GM06990 (cell line): Measurements from ENCODE around the gene PRKCA.

ENCODE experiments used
- DNase-seq: peaks from one replicate; pipeline ENCODE4 v3.0.0-alpha.2; 2011; ENCODE audit not compliant: insufficient read length; ENCODE audit errors: extremely low read depth
- H3K27me3 ChIP-seq: replicated peaks from 2 replicates; pipeline ENCODE4 v1.6.0; 2011; ENCODE audit warnings: low read length; ENCODE audit not compliant: control insufficient read depth, insufficient read depth
- H3K36me3 ChIP-seq: 2 replicates; pipeline ENCODE4 v1.5.1; 2011; ENCODE audit warnings: low read length; ENCODE audit not compliant: control insufficient read depth, insufficient read depth
- H3K4me3 ChIP-seq: replicated peaks from 2 replicates; pipeline ENCODE4 v1.5.1; 2011; ENCODE audit warnings: low read depth, mild to moderate bottlenecking, control low read depth, low read length
- CTCF ChIP-seq: IDR thresholded peaks from 2 replicates; pipeline ENCODE4 v1.5.1; 2011; ENCODE audit warnings: low read length, control low read depth, mild to moderate bottlenecking, inconsistent platforms; ENCODE audit not compliant: insufficient read depth, poor library complexity, severe bottlenecking

PRKCA gene

GRCh38 chr17:66465701-66466100, 163.3 kb downstream of the PRKCA start:
- no peaks in the 10 kb centered on the region for H3K36me3 ChIP-seq
- no peak overlapping the region for H3K4me3 ChIP-seq
- DNase-seq: no peak
- H3K27me3 ChIP-seq: no peaks in the 10 kb centered on the region
- TF ChIP-seq CTCF: no peak

GRCh38 chr17:66466106-66466820, 163.8 kb downstream of the PRKCA start:
- Histone ChIP-seq H3K27me3 (no peaks in the 10 kb centered on the region), H3K4me3 (no peak overlapping the region), H3K36me3 (no peaks in the 10 kb centered on the region)
- TF ChIP-seq CTCF: no peak
- DNase-seq: no peak

GRCh38 chr17:66466840-66467367, 164.5 kb downstream of the PRKCA start:
- H3K36me3 ChIP-seq: no peaks in the 10 kb centered on the region
- no peak for DNase-seq
- TF ChIP-seq CTCF: no peak
- H3K27me3 ChIP-seq: no peaks in the 10 kb centered on the region
- no peak overlapping the region for H3K4me3 ChIP-seq

GRCh38 chr17:66467766-66468165, 165.4 kb downstream of the PRKCA start:
- H3K36me3 ChIP-seq: no peaks in the 10 kb centered on the region
- TF ChIP-seq CTCF: no peak
- DNase-seq: no peak
- no peak overlapping the region for H3K4me3 ChIP-seq
- no peaks in the 10 kb centered on the region for H3K27me3 ChIP-seq

- no peak for TF ChIP-seq CTCF
- no peak for DNase-seq
Observed at GRCh38 chr17:66468241-66469087, 166.1 kb downstream of the PRKCA start.

More at GRCh38 chr17:66468241-66469087, 166.1 kb downstream of the PRKCA start:
- H3K27me3 ChIP-seq: no peaks in the 10 kb centered on the region
- H3K36me3 ChIP-seq: no peaks in the 10 kb centered on the region
- H3K4me3 ChIP-seq: no peak overlapping the region
